Trophoblast cell (in vitro differentiated cells and primary cell): Measurements from ENCODE around the gene MMP25.

Source experiments
- DNase-seq, 2 donors: peaks; one replicate each; pipeline ENCODE4 v3.0.0-alpha.2; 2016
- H2AFZ ChIP-seq: 2 replicates; pipeline ENCODE4 v1.6.1; 2013; ENCODE audit warnings: low read length, moderate library complexity, mild to moderate bottlenecking; ENCODE audit not compliant: insufficient read depth, poor library complexity
- H2AK5ac ChIP-seq: 2 replicates; pipeline ENCODE4 v1.6.1; 2013; ENCODE audit warnings: mild to moderate bottlenecking, low read length
- H2BK120ac ChIP-seq: 2 replicates; pipeline ENCODE4 v1.6.1; 2013; ENCODE audit warnings: low read length, mild to moderate bottlenecking, moderate library complexity; ENCODE audit not compliant: insufficient read depth, poor library complexity
- H2BK12ac ChIP-seq: 2 replicates; pipeline ENCODE4 v1.6.1; 2013; ENCODE audit warnings: mild to moderate bottlenecking, low read length, moderate library complexity
- H2BK5ac ChIP-seq: 2 replicates; pipeline ENCODE4 v1.6.1; 2013; ENCODE audit warnings: low read length, low read depth, moderate library complexity, mild to moderate bottlenecking; ENCODE audit not compliant: poor library complexity
- H3K14ac ChIP-seq: 2 replicates; pipeline ENCODE4 v1.6.1; 2013; ENCODE audit warnings: mild to moderate bottlenecking, low read length
- H3K18ac ChIP-seq: 2 replicates; pipeline ENCODE4 v1.6.1; 2013; ENCODE audit warnings: mild to moderate bottlenecking, low read length
- H3K23ac ChIP-seq: 2 replicates; pipeline ENCODE4 v1.6.1; 2013; ENCODE audit warnings: low read length
- H3K27ac ChIP-seq: 2 replicates; pipeline ENCODE4 v1.5.1; 2013; ENCODE audit warnings: low read depth, mild to moderate bottlenecking, inconsistent platforms, low read length, moderate library complexity
- H3K27me3 ChIP-seq: 2 replicates; pipeline ENCODE4 v1.6.1; 2013; ENCODE audit warnings: inconsistent platforms, mild to moderate bottlenecking, low read length, moderate library complexity; ENCODE audit not compliant: insufficient read depth
- H3K36me3 ChIP-seq, 2 experiments: 1 replicate in 1 of 2; 2 replicates in 1 of 2; pipeline ENCODE4 v1.6.1; 2013; ENCODE audit warnings: low read length in 2 of 2, mild to moderate bottlenecking in 2 of 2, moderate library complexity in 1 of 2; ENCODE audit not compliant: insufficient read depth in 2 of 2, control insufficient read depth in 1 of 2
- H3K4ac ChIP-seq: 2 replicates; pipeline ENCODE4 v1.6.1; 2013; ENCODE audit warnings: low read depth, mild to moderate bottlenecking, low read length, moderate library complexity
- H3K4me1 ChIP-seq, 2 experiments: 1 replicate in 1 of 2; 2 replicates in 1 of 2; pipeline ENCODE4 v1.6.1; 2013; ENCODE audit warnings: low read length in 2 of 2, mild to moderate bottlenecking in 2 of 2, moderate library complexity in 1 of 2; ENCODE audit not compliant: insufficient read depth in 2 of 2, control insufficient read depth in 1 of 2
- H3K4me2 ChIP-seq: 2 replicates; pipeline ENCODE4 v1.6.1; 2013; ENCODE audit warnings: inconsistent platforms, mild to moderate bottlenecking, low read length, moderate library complexity
- H3K4me3 ChIP-seq: 2 replicates; pipeline ENCODE4 v1.5.1; 2013; ENCODE audit warnings: mild to moderate bottlenecking, low read depth, low read length, inconsistent platforms
- H3K79me1 ChIP-seq: one replicate; pipeline ENCODE4 v1.6.1; 2013; ENCODE audit warnings: low read length
- H3K79me2 ChIP-seq: 2 replicates; pipeline ENCODE4 v1.6.1; 2013; ENCODE audit warnings: low read length, mild to moderate bottlenecking; ENCODE audit not compliant: control insufficient read depth, insufficient read depth, poor library complexity
- H3K9ac ChIP-seq: 2 replicates; pipeline ENCODE4 v1.6.1; 2013; ENCODE audit warnings: mild to moderate bottlenecking, low read length
- H3K9me3 ChIP-seq: 2 replicates; pipeline ENCODE4 v1.6.1; 2013; ENCODE audit warnings: low read depth, mild to moderate bottlenecking, control low read depth, inconsistent platforms, low read length; ENCODE audit not compliant: insufficient read depth
- H4K12ac ChIP-seq: 2 replicates; pipeline ENCODE4 v1.6.1; 2013; ENCODE audit warnings: low read depth, mild to moderate bottlenecking, low read length, moderate library complexity
- H4K8ac ChIP-seq: 2 replicates; pipeline ENCODE4 v1.6.1; 2013; ENCODE audit warnings: low read depth, mild to moderate bottlenecking, low read length, moderate library complexity
- H4K91ac ChIP-seq: one replicate; pipeline ENCODE4 v1.6.1; 2013; ENCODE audit warnings: low read depth, mild to moderate bottlenecking, low read length, moderate library complexity
- WGBS: extraction: QIAGEN DNeasy Blood & Tissue Kit; methylation state at CpG from one replicate; pipeline ENCODE4 v1.1.7; 2013; ENCODE audit warnings: missing lambda C conversion rate; ENCODE audit not compliant: insufficient read length, insufficient coverage; ENCODE audit errors: extremely low coverage; 5-methylcytosine and 5-hydroxymethylcytosine counted together

Gene MMP25

DNA sequence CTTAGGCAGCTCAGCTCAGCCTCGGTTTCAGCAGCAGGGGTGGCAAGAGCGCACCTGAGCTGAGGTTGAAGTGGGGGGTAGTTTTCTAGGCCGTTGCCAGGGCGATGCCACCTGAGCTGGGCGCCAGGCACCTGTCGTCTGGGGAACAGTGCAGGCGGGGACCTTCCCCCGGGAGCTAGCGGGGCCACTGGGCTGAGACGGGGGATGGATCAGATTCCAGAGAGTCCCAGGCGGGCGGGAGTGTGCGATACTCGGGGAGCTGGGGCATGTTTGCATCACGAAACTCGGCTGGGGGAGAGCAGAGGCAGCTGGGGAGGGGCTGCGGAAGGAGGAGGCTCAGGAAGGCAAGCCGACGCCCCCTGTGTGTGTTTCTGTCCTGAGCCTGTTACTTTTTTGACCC, 34.1 kb upstream of the MMP25 start:
- peak overlapping the region; percentile 24 for H3K4me2 ChIP-seq
- H3K4ac ChIP-seq = no peak overlapping the region
- no peak overlapping the region for H2BK5ac ChIP-seq
- no peak overlapping the region for H4K8ac ChIP-seq
- peaks cover 20% of the 10 kb centered on the region for H3K79me2 ChIP-seq
- H3K27me3 ChIP-seq = no peaks in the 10 kb centered on the region
- H2BK12ac ChIP-seq = peak overlapping the region; percentile 55
- H3K18ac ChIP-seq = peak overlapping the region; percentile 42
- H4K12ac ChIP-seq = no peak overlapping the region
- DNase-seq = no peak
- peak overlapping the region; percentile 36 for H3K14ac ChIP-seq
- peaks cover 45% of the 10 kb centered on the region for H3K79me1 ChIP-seq
- H2AK5ac ChIP-seq = peak overlapping the region; percentile 55
- H4K91ac ChIP-seq = peak overlapping the region; percentile 64
- peaks cover 18 to 23% of the 10 kb centered on the region in 2 experiments for H3K36me3 ChIP-seq
- no peak overlapping the region for H3K23ac ChIP-seq
- peak overlapping the region; percentile 29 for H2BK120ac ChIP-seq
- no peak overlapping the region for H3K4me3 ChIP-seq
- peaks cover 49 to 72% of the 10 kb centered on the region in 2 experiments for H3K4me1 ChIP-seq
- H2AFZ ChIP-seq = no peak overlapping the region
- H3K27ac ChIP-seq = no peak overlapping the region
- H3K9me3 ChIP-seq = peaks cover 3% of the 10 kb centered on the region
- no CpG with 5 or more reads among the region's 19 CpGs for WGBS
- no peak overlapping the region for H3K9ac ChIP-seq

GRCh38 chr16:3012828-3013420, 33.4 kb upstream of the MMP25 start, which contains the start of gene CLDN9:
TSS of gene CLDN9 (plus strand) at chr16:3012923. CDS start at chr16:3013363, 440 bp downstream.
- peaks cover 42 to 65% of the 10 kb centered on the region in 2 experiments for H3K4me1 ChIP-seq
- peak within 1 kb of the TSS; percentile 22 for H3K27ac ChIP-seq
- no peak within 1 kb of the TSS for H3K23ac ChIP-seq
- peak; percentile 38 to 57 for DNase-seq
- peak within 1 kb of the TSS; percentile 49 for H3K14ac ChIP-seq
- H2BK120ac ChIP-seq = peak within 1 kb of the TSS; percentile 59
- H3K79me1 ChIP-seq = peaks cover 47% of the 10 kb centered on the region
- H3K4ac ChIP-seq = peak within 1 kb of the TSS; percentile 41
- H3K79me2 ChIP-seq = peaks cover 24% of the 10 kb centered on the region
- H4K91ac ChIP-seq = peak within 1 kb of the TSS; percentile 64
- no peak within 1 kb of the TSS for H3K9ac ChIP-seq
- no peak within 1 kb of the TSS for H2AFZ ChIP-seq
- peak within 1 kb of the TSS; percentile 7 for H3K4me3 ChIP-seq
- H2BK5ac ChIP-seq = no peak within 1 kb of the TSS
- no CpG with 5 or more reads among the region's 27 CpGs for WGBS
- peak within 1 kb of the TSS; percentile 24 for H3K4me2 ChIP-seq
- peaks cover 3% of the 10 kb centered on the region for H3K9me3 ChIP-seq
- H2BK12ac ChIP-seq = peak within 1 kb of the TSS; percentile 84
- peak within 1 kb of the TSS; percentile 52 for H3K18ac ChIP-seq
- H3K36me3 ChIP-seq = peaks cover 18 to 23% of the 10 kb centered on the region in 2 experiments
- no peaks in the 10 kb centered on the region for H3K27me3 ChIP-seq
- H2AK5ac ChIP-seq = peak within 1 kb of the TSS; percentile 55
- H4K12ac ChIP-seq = no peak within 1 kb of the TSS
- no peak within 1 kb of the TSS for H4K8ac ChIP-seq

- peak overlapping the region; percentile 7 for H3K4me3 ChIP-seq
- WGBS = no CpG with 5 or more reads among the region's 27 CpGs
Measured at GRCh38 chr16:3013491-3013951, 32.8 kb upstream of the MMP25 start.

GRCh38 chr16:3013998-3014690, 32.2 kb upstream of the MMP25 start:
- Histone ChIP-seq H3K4me3 (no peak overlapping the region), H3K14ac (no peak overlapping the region), H2BK12ac (peak overlapping the region; percentile 9), H2AK5ac (no peak overlapping the region), H4K8ac (no peak overlapping the region), H3K18ac (peak overlapping the region; percentile 17), H3K9ac (no peak overlapping the region), H3K79me2 (peaks cover 22% of the 10 kb centered on the region), H2BK5ac (no peak overlapping the region), H3K4me1 (peaks cover 34 to 56% of the 10 kb centered on the region in 2 experiments), H3K9me3 (peaks cover 3% of the 10 kb centered on the region), H3K27me3 (no peaks in the 10 kb centered on the region), H3K36me3 (peaks cover 18 to 23% of the 10 kb centered on the region in 2 experiments), H3K27ac (no peak overlapping the region), H2AFZ (no peak overlapping the region), H3K79me1 (peaks cover 36% of the 10 kb centered on the region), H3K4ac (no peak overlapping the region), H2BK120ac (no peak overlapping the region), H3K4me2 (no peak overlapping the region), H4K91ac (no peak overlapping the region), H4K12ac (no peak overlapping the region), H3K23ac (no peak overlapping the region)
- DNase-seq = no peak
- WGBS = no CpG with 5 or more reads among the region's 12 CpGs

More at GRCh38 chr16:3013491-3013951, 32.8 kb upstream of the MMP25 start:
- Histone ChIP-seq H2BK12ac (no peak overlapping the region), H2AFZ (no peak overlapping the region), H3K27ac (no peak overlapping the region), H2BK120ac (no peak overlapping the region), H2BK5ac (no peak overlapping the region), H3K14ac (no peak overlapping the region), H4K8ac (no peak overlapping the region), H2AK5ac (no peak overlapping the region), H3K79me2 (peaks cover 22% of the 10 kb centered on the region), H3K79me1 (peaks cover 42% of the 10 kb centered on the region), H3K4me1 (peaks cover 38 to 60% of the 10 kb centered on the region in 2 experiments), H3K9ac (no peak overlapping the region), H3K18ac (peak overlapping the region; percentile 17), H3K4ac (no peak overlapping the region), H3K27me3 (no peaks in the 10 kb centered on the region), H3K4me2 (no peak overlapping the region), H4K12ac (no peak overlapping the region), H3K36me3 (peaks cover 18 to 23% of the 10 kb centered on the region in 2 experiments), H4K91ac (no peak overlapping the region), H3K23ac (no peak overlapping the region), H3K9me3 (peaks cover 3% of the 10 kb centered on the region)
- DNase-seq = no peak
